Mesothelial cell of epicardium (in vitro differentiated cells): ENCODE data around the gene SPINT3. TPM values are rescaled to one million over a fixed set of nuclear protein-coding genes. Genes with fewer than 3 reads are reported as not detected.

Experiments
- DNase-seq, 2 experiments: peaks; one replicate each; pipeline ENCODE4 v3.0.0; 2021; ENCODE audit warnings: low spot score in 2 of 2; ENCODE audit not compliant: unreplicated experiment in 2 of 2
- H3K27ac Mint-ChIP-seq: 2 replicates; pipeline ENCODE4 v1.8.0; 2021; ENCODE audit warnings: mixed read lengths
- H3K27me3 Mint-ChIP-seq: 2 replicates; pipeline ENCODE4 v1.8.0; 2021; ENCODE audit warnings: low read depth, mixed read lengths
- H3K36me3 Mint-ChIP-seq: 2 replicates; pipeline ENCODE4 v1.8.0; 2021; ENCODE audit warnings: mixed read lengths
- H3K4me1 Mint-ChIP-seq: 2 replicates; pipeline ENCODE4 v1.8.0; 2021; ENCODE audit warnings: mixed read lengths
- H3K4me3 Mint-ChIP-seq: 2 replicates; pipeline ENCODE4 v1.8.0; 2021; ENCODE audit warnings: mild to moderate bottlenecking, moderate library complexity, mixed read lengths
- H3K9me3 Mint-ChIP-seq: 2 replicates; pipeline ENCODE4 v1.8.0; 2021; ENCODE audit warnings: mixed read lengths
- CTCF ChIP-seq: fragments of 200-600 bp; sonication (generic); IDR thresholded peaks from one replicate; pipeline ENCODE4 v1.5.0; 2021; ENCODE audit warnings: antibody characterized with exemption; ENCODE audit not compliant: unreplicated experiment
- total RNA-seq: library from RNA; stranded (reverse); gene quantifications from 3 replicates; pipeline ENCODE4 v1.2.1, GENCODE V29; 2021

Gene SPINT3
- total RNA-seq, 1 donor from 2014 or later = not detected

GRCh38 chr20:45502561-45502960 is 12.9 kb downstream of the SPINT3 start:
- H3K4me1 Mint-ChIP-seq = no peaks in the 10 kb centered on the region
- no peak overlapping the region for H3K27ac Mint-ChIP-seq
- no peak for DNase-seq
- H3K36me3 Mint-ChIP-seq = no peaks in the 10 kb centered on the region
- H3K4me3 Mint-ChIP-seq = no peak overlapping the region
- H3K27me3 Mint-ChIP-seq = peaks cover 30% of the 10 kb centered on the region
- H3K9me3 Mint-ChIP-seq = no peaks in the 10 kb centered on the region
- no peak for TF ChIP-seq CTCF

GRCh38 chr20:45501600-45501999 is 13.8 kb downstream of the SPINT3 start:
- DNase-seq = no peak
- Mint-ChIP-seq H3K4me3 (no peak overlapping the region), H3K4me1 (no peaks in the 10 kb centered on the region), H3K27ac (no peak overlapping the region), H3K9me3 (no peaks in the 10 kb centered on the region), H3K27me3 (peaks cover 32% of the 10 kb centered on the region), H3K36me3 (no peaks in the 10 kb centered on the region)
- no peak for TF ChIP-seq CTCF

GRCh38 chr20:45500022-45500421 is 15.4 kb downstream of the SPINT3 start:
- H3K9me3 Mint-ChIP-seq = no peaks in the 10 kb centered on the region
- H3K4me3 Mint-ChIP-seq = no peak overlapping the region
- no peak for DNase-seq
- TF ChIP-seq CTCF = no peak
- H3K27me3 Mint-ChIP-seq = peaks cover 41% of the 10 kb centered on the region
- no peaks in the 10 kb centered on the region for H3K4me1 Mint-ChIP-seq
- no peak overlapping the region for H3K27ac Mint-ChIP-seq
- H3K36me3 Mint-ChIP-seq = no peaks in the 10 kb centered on the region

- H3K27ac Mint-ChIP-seq = no peak overlapping the region
- no peaks in the 10 kb centered on the region for H3K9me3 Mint-ChIP-seq
- peaks cover 41% of the 10 kb centered on the region for H3K27me3 Mint-ChIP-seq
- no peaks in the 10 kb centered on the region for H3K36me3 Mint-ChIP-seq
- H3K4me1 Mint-ChIP-seq = no peaks in the 10 kb centered on the region
- no peak overlapping the region for H3K4me3 Mint-ChIP-seq
- DNase-seq = no peak
- no peak for TF ChIP-seq CTCF
Observed at GRCh38 chr20:45497971-45498494, 17.4 kb downstream of the SPINT3 start.

GRCh38 chr20:45496166-45496565 is 19.3 kb downstream of the SPINT3 start:
- no peak overlapping the region for H3K27ac Mint-ChIP-seq
- no peaks in the 10 kb centered on the region for H3K4me1 Mint-ChIP-seq
- no peak for TF ChIP-seq CTCF
- H3K36me3 Mint-ChIP-seq = no peaks in the 10 kb centered on the region
- H3K9me3 Mint-ChIP-seq = no peaks in the 10 kb centered on the region
- H3K4me3 Mint-ChIP-seq = no peak overlapping the region
- DNase-seq = no peak
- H3K27me3 Mint-ChIP-seq = peaks cover 28% of the 10 kb centered on the region

GRCh38 chr20:45495501-45495941 is 19.9 kb downstream of the SPINT3 start:
- Mint-ChIP-seq H3K36me3 (no peaks in the 10 kb centered on the region), H3K27ac (no peak overlapping the region), H3K4me3 (no peak overlapping the region), H3K4me1 (no peaks in the 10 kb centered on the region), H3K9me3 (no peaks in the 10 kb centered on the region), H3K27me3 (peaks cover 25% of the 10 kb centered on the region)
- no peak for TF ChIP-seq CTCF
- DNase-seq = no peak
